ENCODE data around the gene COL20A1. TPM values are rescaled to one million over a fixed set of nuclear protein-coding genes. Genes with fewer than 3 reads are reported as not detected.

COL20A1 gene
- total RNA-seq, 3 donors from 2014 or later: not detected

DNA sequence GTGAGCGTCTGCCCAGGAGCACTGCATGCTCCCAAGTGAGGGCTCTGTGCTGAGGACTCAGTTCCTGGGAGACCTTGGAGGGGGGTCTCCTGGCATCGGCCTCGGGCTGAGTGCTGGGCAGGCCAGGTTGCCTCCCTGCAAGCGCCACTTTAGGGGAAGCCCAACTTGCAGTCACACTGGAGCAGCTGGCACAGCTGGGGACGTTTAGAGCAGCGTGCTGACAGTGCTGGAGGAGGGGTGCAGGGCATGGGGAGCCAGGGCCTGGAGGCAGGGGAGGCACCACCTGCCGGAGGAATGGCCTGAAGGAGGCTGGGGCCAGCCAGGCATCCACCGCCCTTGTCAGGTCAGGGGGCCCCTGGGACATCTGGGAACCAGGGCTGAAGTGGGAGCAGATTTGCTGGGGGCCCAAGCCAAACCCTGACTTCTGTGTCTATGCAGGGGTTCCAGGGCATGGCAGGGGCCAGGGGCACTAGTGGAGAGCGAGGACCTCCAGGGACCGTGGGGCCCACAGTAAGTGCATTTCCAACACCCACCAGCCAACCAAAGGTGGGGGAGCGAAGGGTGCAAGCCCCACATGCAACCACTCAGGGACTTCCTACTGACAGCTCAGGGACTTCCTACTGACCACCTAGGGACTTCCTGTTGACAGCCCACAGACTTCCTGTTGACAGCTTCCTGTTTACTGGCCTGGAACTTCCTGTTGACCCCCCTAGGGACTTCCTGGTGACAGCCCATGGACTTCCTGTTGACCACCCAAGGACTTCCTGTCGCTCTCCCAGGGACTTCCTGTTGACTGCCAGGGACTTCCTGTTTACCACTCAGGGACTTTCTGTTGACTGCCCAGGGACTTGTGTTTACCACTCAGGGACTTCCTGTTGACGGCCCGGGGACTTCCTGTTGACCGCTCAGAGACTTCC lies 33.6 kb downstream of the COL20A1 start:
- no peak for TF ChIP-seq CTCF (IDR thresholded peaks at IDR 0.05)
- H3K36me3 ChIP-seq (ENCODE audit: low read depth): no peaks in the 10 kb centered on the region
- ATAC-seq (no peak), DNase-seq (no peak)
- intact Hi-C loops (cut with DNase I, micrococcal nuclease): no loop called here
- H3K4me3 ChIP-seq: no peak overlapping the region
- H3K4me1 ChIP-seq (ENCODE audit: low read depth): no peaks in the 10 kb centered on the region
- no peaks in the 10 kb centered on the region for H3K9me3 ChIP-seq

DNA sequence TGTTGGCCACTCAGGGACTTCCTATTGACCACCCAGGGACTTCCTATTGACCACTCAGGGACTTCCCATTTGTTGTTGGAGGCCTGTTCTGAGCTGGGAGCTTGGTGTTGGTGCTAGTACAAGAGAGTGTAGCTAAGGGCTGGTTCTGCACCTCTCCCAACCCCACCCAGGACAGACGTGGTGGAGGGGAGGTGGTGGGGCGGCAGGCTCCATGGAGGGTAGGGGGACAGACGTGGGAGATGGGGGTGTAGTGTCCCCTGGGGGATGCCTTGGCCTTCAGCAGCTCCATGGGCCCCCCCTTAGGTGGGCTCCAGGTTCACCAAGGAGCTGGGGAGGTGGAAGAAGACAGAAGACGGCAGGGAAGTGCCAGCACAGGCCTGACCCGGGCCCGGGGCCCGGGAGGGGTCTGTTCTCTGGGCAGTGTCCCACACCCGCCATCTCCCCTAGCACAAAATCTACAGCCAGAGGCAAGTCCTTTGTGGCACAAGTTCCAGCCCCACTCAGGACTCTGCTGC lies 34.3 kb downstream of the COL20A1 start:
- no peak for TF ChIP-seq CTCF (IDR thresholded peaks at IDR 0.05)
- DNase-seq: peak in 1 of 3 donors; percentile 29
- no peak overlapping the region for H3K4me3 ChIP-seq
- ATAC-seq: no peak
- no peaks in the 10 kb centered on the region for H3K36me3 ChIP-seq (ENCODE audit: low read depth)
- no peaks in the 10 kb centered on the region for H3K9me3 ChIP-seq
- no peaks in the 10 kb centered on the region for H3K4me1 ChIP-seq (ENCODE audit: low read depth)
- intact Hi-C loops (cut with DNase I, micrococcal nuclease): no loop called here

GRCh38 chr20:63328026-63328700 lies 35.2 kb downstream of the COL20A1 start:
- ATAC-seq (no peak), DNase-seq (peak in 1 of 3 donors; percentile 36)
- intact Hi-C loops (cut with DNase I, micrococcal nuclease): no loop called here
- Histone ChIP-seq H3K9me3 (no peaks in the 10 kb centered on the region), H3K4me1 (ENCODE audit: low read depth) (no peaks in the 10 kb centered on the region), H3K36me3 (ENCODE audit: low read depth) (no peaks in the 10 kb centered on the region), H3K4me3 (no peak overlapping the region)
- TF ChIP-seq CTCF (IDR thresholded peaks at IDR 0.05): no peak

GRCh38 chr20:63328718-63329275 lies 35.8 kb downstream of the COL20A1 start:
- Histone ChIP-seq H3K4me1 (ENCODE audit: low read depth) (no peaks in the 10 kb centered on the region), H3K9me3 (no peaks in the 10 kb centered on the region), H3K36me3 (ENCODE audit: low read depth) (no peaks in the 10 kb centered on the region), H3K4me3 (no peak overlapping the region)
- ATAC-seq: no peak
- intact Hi-C loops (cut with DNase I, micrococcal nuclease): no loop called here
- no peak for DNase-seq
- no peak for TF ChIP-seq CTCF (IDR thresholded peaks at IDR 0.05)

DNA sequence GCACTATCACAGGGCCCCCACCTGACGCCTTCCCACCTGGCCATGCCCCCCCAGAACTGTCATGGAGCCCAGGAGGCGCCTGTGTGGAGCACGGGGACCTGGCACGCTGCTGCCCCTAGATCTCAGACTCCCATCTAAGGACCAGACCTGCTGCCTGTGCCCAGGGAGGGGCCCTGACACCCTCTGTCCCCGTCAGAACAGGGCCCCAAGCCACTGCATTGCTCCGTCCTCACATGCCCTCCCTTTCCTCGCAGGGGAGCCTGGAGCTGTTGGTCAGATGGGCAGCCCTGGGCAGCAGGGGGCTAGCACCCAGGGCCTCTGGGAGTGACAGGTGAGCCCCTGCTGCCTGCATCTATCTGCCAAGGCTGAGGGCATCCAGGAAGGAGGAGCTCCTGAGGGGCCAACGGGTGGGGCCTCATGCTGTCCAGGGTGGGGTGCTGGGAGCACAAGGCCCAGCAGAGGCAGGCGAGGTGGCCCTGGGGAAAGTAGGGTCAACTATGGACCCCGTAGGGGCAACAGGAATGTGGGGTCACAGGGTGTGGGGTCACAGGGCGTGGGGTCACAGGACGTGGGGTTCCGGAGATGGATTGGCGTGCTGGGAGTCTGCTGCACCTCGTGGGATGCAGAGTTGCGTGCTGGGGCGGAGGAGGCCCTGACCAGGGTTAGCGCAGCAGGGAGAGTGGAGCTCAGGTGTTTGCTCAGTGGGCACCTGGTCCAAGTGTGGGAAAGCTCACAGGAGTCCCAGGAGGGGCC lies 36.5 kb downstream of the COL20A1 start:
- TF ChIP-seq CTCF (IDR thresholded peaks at IDR 0.05): no peak
- intact Hi-C loops (cut with DNase I, micrococcal nuclease): no loop called here
- no peaks in the 10 kb centered on the region for H3K4me1 ChIP-seq (ENCODE audit: low read depth)
- no peak overlapping the region for H3K4me3 ChIP-seq
- no peaks in the 10 kb centered on the region for H3K9me3 ChIP-seq
- DNase-seq: peak in 1 of 3 donors; percentile 37
- H3K36me3 ChIP-seq (ENCODE audit: low read depth): no peaks in the 10 kb centered on the region
- no peak for ATAC-seq
